ENCODE results near the gene FPGS. TPM values are rescaled to one million over a fixed set of nuclear protein-coding genes. Genes with fewer than 3 reads are reported as not detected.
"Not testable (repeated sequence)": the region's sequence is repeated elsewhere in the genome, so short reads cannot be mapped to it uniquely, and the experiment has no call there.

Gene FPGS
- total RNA-seq, 8 experiments from 2014 or later: 13.6 to 55.7 (median 28.6) TPM

DNA sequence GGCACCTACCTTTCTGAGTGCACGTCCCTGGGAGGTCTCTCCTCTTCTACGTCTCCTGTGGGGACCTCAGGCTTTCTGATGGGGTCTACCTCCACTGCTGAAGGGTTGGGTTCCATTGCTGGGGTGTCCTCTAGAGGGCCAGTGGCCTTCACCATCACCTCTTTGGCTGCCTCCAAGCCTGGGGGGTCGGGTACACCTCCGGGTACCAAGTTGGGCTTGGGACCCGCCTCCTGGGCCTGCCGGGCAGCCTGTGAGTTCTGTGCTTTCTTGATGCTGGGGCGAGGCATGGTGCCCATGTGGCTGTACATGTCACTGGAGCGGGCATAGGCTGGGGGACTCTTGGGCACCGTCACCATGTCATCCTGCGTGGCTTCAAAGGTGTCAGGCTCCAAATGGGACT is 28.7 kb upstream of the FPGS start:
- in situ Hi-C loops (cut with MboI; ENCODE audit: low pct_unique_long_range_greater_than_20kb in 2 of 9, low sequenced_read_pairs in 9 of 9, unreplicated experiment in 9 of 9): no loop called here
- Histone ChIP-seq H3K4me1 (replicated peaks in 1 of 2) (peaks cover 10 to 24% of the 10 kb centered on the region in 2 donors), H3K4me3 (no peak overlapping the region), H3K27ac (no peak overlapping the region)
- WGBS, 10 experiments: 10 to 100% (median 82%) methylated on average over 2 to 6 of the region's 10 CpGs; no CpG with 5 or more reads in 6 of the 10 experiments
- ATAC-seq (replicated peaks in 6 of 8): no peak

DNA sequence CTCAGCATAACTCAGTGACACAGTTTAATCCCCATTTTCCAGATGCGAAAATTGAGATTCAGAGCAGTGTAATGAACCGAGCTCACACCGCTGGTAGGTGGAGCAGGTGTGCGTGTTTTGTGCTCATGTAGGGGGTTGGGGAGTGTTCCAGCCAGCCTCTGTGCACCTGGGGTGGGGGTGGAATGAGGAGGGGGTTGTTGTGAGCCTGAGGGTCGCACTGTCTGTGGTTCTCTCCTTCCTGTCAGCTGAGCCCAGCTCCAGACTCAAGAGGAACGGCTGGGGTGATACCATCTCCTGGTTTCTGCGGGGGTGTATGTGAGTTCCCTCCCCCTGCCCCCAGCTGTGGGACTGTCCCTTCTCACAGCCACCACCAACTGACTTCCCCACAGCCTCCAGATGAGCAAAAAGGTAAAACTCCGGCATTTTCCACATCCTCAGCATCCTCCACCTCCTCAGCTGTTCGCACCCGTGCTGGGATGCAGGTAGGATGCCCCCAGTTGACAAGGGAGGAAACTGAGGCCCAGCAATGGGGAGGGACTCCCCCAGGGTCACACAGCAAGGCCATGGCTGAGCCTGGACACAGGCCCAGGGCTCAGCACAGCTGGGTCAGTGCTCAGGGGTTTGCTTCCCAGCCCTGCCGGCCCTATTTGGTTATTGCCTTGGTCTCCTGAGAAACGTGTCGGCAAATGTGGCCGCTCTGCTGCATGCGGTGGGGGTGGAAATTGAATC is 26.3 kb upstream of the FPGS start:
- in situ Hi-C loops (cut with MboI; ENCODE audit: low pct_unique_long_range_greater_than_20kb in 2 of 9, low sequenced_read_pairs in 9 of 9, unreplicated experiment in 9 of 9): no loop called here
- 0 to 97% (median 67%) methylated on average over 1 to 4 of the region's 15 CpGs; no CpG with 5 or more reads in 5 of the 10 experiments for WGBS, 10 experiments
- no peak overlapping the region for H3K27ac ChIP-seq
- peaks cover 11 to 20% of the 10 kb centered on the region in 2 donors for H3K4me1 ChIP-seq (replicated peaks in 1 of 2)
- no peak overlapping the region for H3K4me3 ChIP-seq
- peak in 3 of 8 experiments; percentile 4 to 10 (median 9) for ATAC-seq (replicated peaks in 6 of 8)

DNA sequence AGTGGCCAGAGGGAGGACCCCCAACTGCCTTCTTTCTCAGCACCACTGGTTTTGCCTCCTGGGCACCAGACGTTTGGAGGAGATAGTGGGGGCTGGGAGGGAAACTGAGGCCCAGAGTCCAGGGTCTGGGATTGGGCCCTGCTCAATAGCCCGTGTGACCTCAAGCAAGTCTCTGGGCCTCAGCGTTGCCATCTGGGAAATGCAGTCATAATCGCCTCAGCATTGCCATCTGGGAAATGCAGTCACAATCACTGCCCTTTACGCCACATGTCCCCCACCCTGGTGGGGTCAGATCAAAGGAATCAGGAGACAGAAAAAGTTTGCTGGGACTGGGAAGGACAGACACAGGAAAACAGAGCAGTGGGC is 25.8 kb upstream of the FPGS start:
- in situ Hi-C loops (cut with MboI; ENCODE audit: low pct_unique_long_range_greater_than_20kb in 2 of 9, low sequenced_read_pairs in 9 of 9, unreplicated experiment in 9 of 9): no loop called here
- 100% methylated on average over 1 of the region's 5 CpGs; no CpG with 5 or more reads in 8 of the 10 experiments for WGBS, 10 experiments
- no peak overlapping the region for H3K27ac ChIP-seq
- no peak for ATAC-seq (replicated peaks in 6 of 8)
- H3K4me1 ChIP-seq (replicated peaks in 1 of 2): peaks cover 11 to 20% of the 10 kb centered on the region in 2 donors
- H3K4me3 ChIP-seq: no peak overlapping the region

DNA sequence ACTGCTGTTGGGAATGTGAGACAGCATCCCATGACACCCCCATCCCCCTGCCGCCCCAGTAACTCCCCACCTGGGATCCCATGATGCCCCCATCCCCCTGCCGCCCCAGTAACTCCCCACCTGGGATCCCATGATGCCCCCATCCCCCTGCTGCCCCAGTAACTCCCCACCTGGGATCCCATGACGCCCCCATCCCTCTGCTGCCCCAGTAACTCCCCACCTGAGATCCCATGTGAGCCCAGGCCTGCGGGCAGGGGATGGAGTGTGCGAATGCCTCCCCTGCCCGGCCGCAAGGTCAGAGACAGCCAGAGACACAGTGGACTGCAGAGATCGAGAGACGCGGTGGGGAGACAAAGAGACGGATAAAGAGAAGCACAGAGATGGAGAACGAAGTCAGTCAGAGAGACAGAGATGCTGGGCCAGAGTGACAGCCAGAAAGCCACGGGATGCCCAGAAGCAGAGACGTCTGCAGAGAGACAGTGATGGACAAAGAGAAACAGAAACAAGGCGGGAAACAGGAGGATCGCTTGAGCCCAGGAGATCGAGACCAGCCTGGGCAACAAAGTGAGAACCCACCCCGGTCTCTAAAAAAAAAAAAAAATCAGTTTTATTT is 25.2 kb upstream of the FPGS start:
- Histone ChIP-seq H3K27ac (no peak overlapping the region), H3K4me1 (replicated peaks in 1 of 2) (peaks cover 11 to 20% of the 10 kb centered on the region in 2 donors), H3K4me3 (no peak overlapping the region)
- 80 to 100% (median 90%) methylated on average over 1 to 8 of the region's 18 CpGs; no CpG with 5 or more reads in 4 of the 10 experiments for WGBS, 10 experiments
- no peak for ATAC-seq (replicated peaks in 6 of 8)
- in situ Hi-C loops (cut with MboI; ENCODE audit: low pct_unique_long_range_greater_than_20kb in 2 of 9, low sequenced_read_pairs in 9 of 9, unreplicated experiment in 9 of 9): no loop called here

DNA sequence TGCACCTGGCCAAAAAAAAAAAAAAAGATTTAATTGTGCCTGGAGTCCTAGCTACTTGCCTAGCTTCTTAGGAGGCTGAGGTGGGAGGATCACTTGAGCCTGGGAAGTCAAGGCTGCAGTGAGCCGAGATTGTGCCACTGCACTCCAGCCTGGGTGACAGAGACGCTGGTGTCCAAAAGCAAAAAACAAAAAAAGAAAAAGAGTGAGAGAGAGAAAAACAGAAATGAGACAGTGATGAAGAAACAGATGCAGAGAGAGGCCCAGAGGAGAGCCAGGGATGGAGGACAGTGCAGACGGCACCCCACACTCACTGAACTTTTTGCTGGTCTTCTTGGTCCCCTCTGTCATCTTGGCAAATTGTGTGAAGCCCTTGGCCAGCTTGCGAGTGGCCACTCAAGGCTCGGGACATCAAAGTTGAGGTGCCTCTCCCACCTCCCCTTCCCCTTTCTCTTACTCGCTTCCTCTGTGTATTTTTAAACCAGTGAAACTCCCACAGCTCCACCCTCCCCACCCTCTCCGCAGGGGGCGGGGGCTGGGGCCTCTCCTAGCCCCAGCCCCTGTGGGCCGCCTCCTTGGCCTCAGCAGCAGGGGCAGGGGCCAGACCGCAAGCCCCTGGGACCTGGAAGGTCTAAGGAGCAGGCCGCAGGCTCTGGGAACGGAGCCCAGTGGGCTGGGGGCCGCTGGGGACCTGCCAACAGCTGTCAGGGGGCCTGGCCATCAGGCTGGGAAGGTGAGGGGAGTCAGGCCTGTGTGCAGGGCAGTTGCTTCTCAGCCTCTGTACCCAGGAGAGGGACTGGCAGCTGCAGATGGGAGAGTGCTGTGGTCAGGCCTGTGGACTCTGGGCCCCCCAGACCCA is 24.2 kb upstream of the FPGS start, which contains the start of gene SH2D3C:
Gene SH2D3C, minus strand, starts transcription at position 387 of the 856 bp plus-strand sequence. Its CDS starts 39 bp downstream, at position 348.
- peaks cover 11 to 20% of the 10 kb centered on the region in 2 donors for H3K4me1 ChIP-seq (replicated peaks in 1 of 2)
- no peak within 1 kb of the TSS for H3K27ac ChIP-seq
- in situ Hi-C loops (cut with MboI; ENCODE audit: low pct_unique_long_range_greater_than_20kb in 2 of 9, low sequenced_read_pairs in 9 of 9, unreplicated experiment in 9 of 9): no loop called here
- 58 to 88% (median 80%) methylated on average over 1 to 3 of the region's 13 CpGs; no CpG with 5 or more reads in 3 of the 10 experiments for WGBS, 10 experiments
- no peak within 1 kb of the TSS for H3K4me3 ChIP-seq
- ATAC-seq (replicated peaks in 6 of 8): peak in 5 of 8 experiments; percentile 20 to 44 (median 27)

DNA sequence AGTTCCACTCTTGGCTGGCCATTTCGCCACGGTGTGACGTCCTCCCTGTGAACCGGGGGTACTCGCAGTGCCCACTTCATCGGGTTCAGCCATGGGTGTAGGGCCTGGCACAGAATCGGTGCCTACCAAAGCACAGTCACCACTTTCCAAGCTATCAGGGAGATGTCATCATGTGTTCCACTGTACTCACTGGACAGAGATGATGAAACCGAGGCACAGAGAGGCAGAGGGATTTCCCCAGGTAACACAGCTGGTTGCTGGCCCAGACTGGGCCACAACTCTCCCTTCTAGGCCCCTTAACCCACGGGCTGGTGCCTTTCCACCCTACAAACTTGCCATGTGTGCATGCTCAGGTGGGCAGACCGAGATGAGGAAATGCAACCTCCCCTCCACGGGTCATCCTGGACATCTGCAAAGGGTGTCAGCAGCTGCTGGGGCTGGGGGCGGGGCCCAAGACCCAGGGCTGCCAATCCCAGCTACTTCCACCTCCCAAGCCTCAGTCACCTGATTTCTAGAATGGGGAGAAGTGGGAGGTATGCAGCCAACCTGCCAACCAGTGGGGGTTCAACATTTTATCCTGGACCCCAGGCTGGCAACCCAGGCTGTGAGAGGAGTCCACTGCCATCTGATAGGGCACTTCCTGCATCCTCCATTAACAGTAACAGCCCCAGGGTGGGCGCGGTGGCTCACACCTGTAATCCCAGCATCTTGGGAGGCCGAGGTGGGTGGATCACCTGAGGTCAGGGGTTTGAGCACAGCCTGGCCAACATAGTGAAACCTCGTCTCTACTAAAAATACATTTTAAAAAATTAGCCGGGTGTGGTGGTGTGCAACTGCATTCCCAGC is 23.3 kb upstream of the FPGS start:
- ATAC-seq (replicated peaks in 6 of 8): peak in 5 of 8 experiments; percentile 8 to 32 (median 11)
- peaks cover 11 to 20% of the 10 kb centered on the region in 2 donors for H3K4me1 ChIP-seq (replicated peaks in 1 of 2)
- H3K27ac ChIP-seq: no peak overlapping the region
- 20 to 93% (median 75%) methylated on average over 1 to 5 of the region's 17 CpGs; no CpG with 5 or more reads in 4 of the 10 experiments for WGBS, 10 experiments
- no peak overlapping the region for H3K4me3 ChIP-seq
- in situ Hi-C loops (cut with MboI; ENCODE audit: low pct_unique_long_range_greater_than_20kb in 2 of 9, low sequenced_read_pairs in 9 of 9, unreplicated experiment in 9 of 9): no loop called here

DNA sequence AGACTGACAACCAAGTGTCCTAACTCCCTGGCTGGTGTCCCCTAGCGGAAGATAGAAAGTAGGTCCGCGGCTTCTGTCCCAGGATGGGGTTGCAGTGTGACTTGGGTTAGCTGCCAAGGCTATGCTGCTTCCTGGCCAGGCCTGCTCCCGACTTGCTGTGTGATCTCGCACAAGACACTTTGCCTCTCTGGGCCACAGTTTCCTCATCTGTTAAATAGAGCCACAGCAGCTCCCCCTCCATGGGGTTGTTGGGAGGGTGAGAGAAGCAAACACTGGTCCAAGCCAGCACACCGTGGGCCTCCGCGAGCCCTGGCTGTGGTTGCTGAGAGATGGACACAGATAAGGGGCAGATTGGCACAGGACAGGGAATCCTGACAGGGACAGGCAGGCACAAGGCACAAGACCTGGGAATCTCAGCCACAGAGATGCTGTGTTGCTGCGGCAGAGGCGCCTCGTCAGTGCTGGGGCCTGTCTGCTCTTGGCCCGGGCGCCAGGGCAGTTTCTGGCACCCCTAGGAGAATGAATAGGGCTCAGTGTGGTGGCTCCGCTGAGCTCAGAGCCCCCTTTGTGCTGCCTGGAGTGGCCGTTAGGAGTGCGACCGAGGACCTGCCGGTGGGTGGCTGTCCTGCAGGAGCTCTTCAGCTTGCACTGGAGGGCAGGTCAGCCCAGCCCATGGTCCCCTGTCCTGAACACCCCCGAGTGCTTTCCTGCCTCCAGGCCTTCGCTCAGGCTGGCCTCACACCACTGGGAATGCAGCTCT is 22.4 kb upstream of the FPGS start:
- ATAC-seq (replicated peaks in 6 of 8): no peak
- no peak overlapping the region for H3K4me3 ChIP-seq
- H3K4me1 ChIP-seq (replicated peaks in 1 of 2): peaks cover 11 to 23% of the 10 kb centered on the region in 2 donors
- in situ Hi-C loops (cut with MboI; ENCODE audit: low pct_unique_long_range_greater_than_20kb in 2 of 9, low sequenced_read_pairs in 9 of 9, unreplicated experiment in 9 of 9): loop anchor here in 1 of 9 experiments (5.0 kb wide), 1 partner anchor 43 kb away; the partner anchor contains the start of gene TOR2A
- 73 to 100% (median 77%) methylated on average over 2 to 9 of the region's 20 CpGs; no CpG with 5 or more reads in 3 of the 10 experiments for WGBS, 10 experiments
- H3K27ac ChIP-seq: no peak overlapping the region

DNA sequence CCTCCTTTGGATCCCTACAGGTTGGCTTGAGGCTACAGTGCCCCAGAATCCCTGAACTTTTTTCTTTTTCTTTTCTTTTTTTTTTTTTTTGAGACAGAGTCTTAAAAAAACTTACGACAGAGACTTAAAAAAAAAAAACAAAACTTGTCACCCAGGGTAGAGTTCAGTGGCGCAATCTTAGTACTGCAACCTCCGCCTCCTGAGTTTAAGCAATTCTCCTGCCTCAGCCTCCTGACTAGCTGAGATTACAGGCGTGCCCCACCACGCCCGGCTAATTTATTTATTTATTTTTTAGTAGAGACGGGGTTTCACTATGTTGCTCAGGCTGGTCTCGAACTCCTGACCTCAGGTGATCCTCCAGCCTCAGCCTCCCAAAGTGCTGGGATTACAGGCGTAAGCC is 21.8 kb upstream of the FPGS start:
- H3K4me3 ChIP-seq; ATAC-seq (replicated peaks in 6 of 8); H3K27ac ChIP-seq: not testable (repeated sequence)
- in situ Hi-C loops (cut with MboI; ENCODE audit: low pct_unique_long_range_greater_than_20kb in 2 of 9, low sequenced_read_pairs in 9 of 9, unreplicated experiment in 9 of 9): loop anchor here in 1 of 9 experiments (5.0 kb wide), 1 partner anchor 44 kb away; the partner anchor contains the start of gene TOR2A
- H3K4me1 ChIP-seq (replicated peaks in 1 of 2): peaks cover 11 to 21% of the 10 kb centered on the region in 2 donors
- 60 to 100% (median 98%) methylated on average over 1 to 7 of the region's 9 CpGs for WGBS, 10 experiments

DNA sequence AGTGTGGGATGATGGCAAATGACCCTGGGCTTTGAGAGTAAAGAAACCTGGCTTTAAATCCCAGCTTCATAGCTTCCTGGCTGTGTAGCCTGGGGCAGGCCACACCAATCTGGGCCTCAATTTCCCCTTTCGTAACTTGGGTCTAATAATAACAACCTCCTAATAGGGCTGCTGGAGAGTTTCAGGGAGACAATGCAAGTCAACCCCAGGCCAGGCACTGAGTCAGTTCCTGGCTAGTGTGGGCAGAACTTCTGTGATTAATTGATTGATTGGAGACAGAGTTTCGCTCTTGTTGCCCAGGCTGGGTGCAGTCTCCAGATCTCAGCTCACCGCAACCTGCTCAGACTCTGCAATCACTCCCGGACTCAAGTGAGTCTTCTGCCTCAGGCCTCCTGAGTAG is 20.9 kb upstream of the FPGS start:
- in situ Hi-C loops (cut with MboI; ENCODE audit: low pct_unique_long_range_greater_than_20kb in 2 of 9, low sequenced_read_pairs in 9 of 9, unreplicated experiment in 9 of 9): loop anchor here in 1 of 9 experiments (5.0 kb wide), 1 partner anchor 45 kb away; the partner anchor contains the start of gene TOR2A
- H3K4me3 ChIP-seq: no peak overlapping the region
- H3K4me1 ChIP-seq (replicated peaks in 1 of 2): peaks cover 6 to 14% of the 10 kb centered on the region in 2 donors
- ATAC-seq (replicated peaks in 6 of 8): no peak
- no peak overlapping the region for H3K27ac ChIP-seq
- 67 to 100% (median 80%) methylated on average over 1 to 4 of the region's 4 CpGs; no CpG with 5 or more reads in 3 of the 10 experiments for WGBS, 10 experiments

DNA sequence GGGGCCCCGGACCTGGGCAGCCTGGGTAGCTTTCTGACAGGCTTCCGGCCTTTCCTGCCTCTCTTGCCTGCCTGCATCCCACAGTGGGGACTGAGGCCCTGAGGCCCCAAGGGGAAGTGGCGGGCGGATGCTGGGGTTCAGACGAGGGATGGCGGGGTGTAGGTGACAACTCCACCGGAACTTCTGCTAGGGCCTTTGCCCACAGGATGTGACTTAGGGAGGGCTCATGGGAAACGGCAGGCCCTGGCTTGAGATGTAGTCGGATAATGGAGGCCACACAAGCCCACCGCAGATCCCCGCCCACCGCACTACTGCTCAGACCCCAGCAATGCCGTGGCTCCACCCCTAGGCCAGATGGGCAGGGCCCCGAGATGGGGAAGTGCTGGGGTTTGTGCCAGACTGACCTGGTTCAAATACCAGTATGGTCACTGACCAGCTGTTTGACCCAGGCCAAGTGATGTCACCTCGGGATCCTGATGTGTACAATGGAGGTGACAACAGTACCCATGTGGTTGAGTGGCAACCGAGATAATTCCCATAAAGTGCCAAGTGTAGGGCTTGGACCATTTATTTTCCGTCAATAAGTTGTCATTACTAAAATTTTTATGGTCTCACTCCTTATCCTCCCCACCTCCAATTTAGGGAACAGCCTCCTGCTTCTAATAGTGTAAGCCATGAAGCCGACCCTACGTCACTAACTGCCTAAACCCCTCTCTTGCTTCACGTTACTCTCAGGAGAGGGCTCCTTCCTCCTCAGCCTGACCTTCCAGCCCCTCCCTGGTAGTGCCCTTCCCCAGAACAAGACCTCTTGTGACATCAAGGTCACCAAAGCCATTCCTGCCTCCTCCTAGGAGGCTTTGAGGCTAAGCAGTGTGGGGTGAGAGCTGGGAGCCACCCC is 19.3 kb upstream of the FPGS start:
- no peak overlapping the region for H3K27ac ChIP-seq
- WGBS, 10 experiments: 20 to 100% (median 80%) methylated on average over 1 to 6 of the region's 20 CpGs; no CpG with 5 or more reads in 3 of the 10 experiments
- peaks cover 11 to 15% of the 10 kb centered on the region in 2 donors for H3K4me1 ChIP-seq (replicated peaks in 1 of 2)
- ATAC-seq (replicated peaks in 6 of 8): no peak
- H3K4me3 ChIP-seq: no peak overlapping the region
- in situ Hi-C loops (cut with MboI; ENCODE audit: low pct_unique_long_range_greater_than_20kb in 2 of 9, low sequenced_read_pairs in 9 of 9, unreplicated experiment in 9 of 9): loop anchor here in 1 of 9 experiments (5.0 kb wide), 1 partner anchor 46 kb away; the partner anchor contains the start of gene TOR2A

Data from motor neuron (in vitro differentiated cells).